ENCODE data around the gene B4GALT5.

DNA sequence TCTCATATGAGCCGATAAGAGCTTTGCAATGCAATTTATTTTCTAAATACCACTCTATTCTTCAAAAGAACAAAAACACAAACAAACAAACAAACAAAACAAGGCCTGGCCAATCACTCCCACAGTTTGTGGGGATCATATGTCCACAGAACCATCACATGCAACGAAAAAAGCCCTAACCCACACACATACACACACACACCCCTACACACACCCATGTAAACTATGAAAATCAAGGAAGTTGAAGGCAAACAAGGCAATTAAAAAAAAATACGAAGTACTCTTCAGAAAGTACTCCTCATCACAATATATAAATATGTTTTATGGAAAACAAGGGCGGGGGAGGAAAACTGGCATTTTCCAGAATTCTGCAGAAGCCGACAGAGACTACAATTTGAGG is 79.6 kb downstream of the B4GALT5 start:
- TF ChIP-seq, protein P1, sequence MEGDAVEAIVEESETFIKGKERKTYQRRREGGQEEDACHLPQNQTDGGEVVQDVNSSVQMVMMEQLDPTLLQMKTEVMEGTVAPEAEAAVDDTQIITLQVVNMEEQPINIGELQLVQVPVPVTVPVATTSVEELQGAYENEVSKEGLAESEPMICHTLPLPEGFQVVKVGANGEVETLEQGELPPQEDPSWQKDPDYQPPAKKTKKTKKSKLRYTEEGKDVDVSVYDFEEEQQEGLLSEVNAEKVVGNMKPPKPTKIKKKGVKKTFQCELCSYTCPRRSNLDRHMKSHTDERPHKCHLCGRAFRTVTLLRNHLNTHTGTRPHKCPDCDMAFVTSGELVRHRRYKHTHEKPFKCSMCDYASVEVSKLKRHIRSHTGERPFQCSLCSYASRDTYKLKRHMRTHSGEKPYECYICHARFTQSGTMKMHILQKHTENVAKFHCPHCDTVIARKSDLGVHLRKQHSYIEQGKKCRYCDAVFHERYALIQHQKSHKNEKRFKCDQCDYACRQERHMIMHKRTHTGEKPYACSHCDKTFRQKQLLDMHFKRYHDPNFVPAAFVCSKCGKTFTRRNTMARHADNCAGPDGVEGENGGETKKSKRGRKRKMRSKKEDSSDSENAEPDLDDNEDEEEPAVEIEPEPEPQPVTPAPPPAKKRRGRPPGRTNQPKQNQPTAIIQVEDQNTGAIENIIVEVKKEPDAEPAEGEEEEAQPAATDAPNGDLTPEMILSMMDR (conservative IDR thresholded peaks at IDR 0.05) = no peak
- TF ChIP-seq EZH2 (IDR thresholded peaks at IDR 0.05; ENCODE audit: low read depth) = no peak

All from PC-9 (cell line).